GM12878 (cell line): ENCODE measurements around the gene EIF6. TPM values are rescaled to one million over a fixed set of nuclear protein-coding genes. Genes with fewer than 3 reads are reported as not detected.

Experiments
- ATAC-seq: fragments of 200-7000 bp; cut with Tn5 transposase; 3 replicates; pipeline ENCODE4 v1.9.1; 2020; ENCODE audit warnings: mild to moderate bottlenecking, moderate library complexity
- BruUV-seq: library from RNA; stranded (reverse); fragments of 400-500 nt; replicated peaks from 2 replicates; lab custom pipeline; 2021; lab: Mats Ljungman, UMichigan
- CTCF ChIA-PET: fragments of 300-600 bp; sonication (Branson Sonifier 250); formaldehyde crosslinking; extraction: SDS; loops from one replicate; lab custom pipeline; 2021; ENCODE audit warnings: inconsistent platforms; lab: Yijun Ruan, JAX
- POLR2A ChIA-PET: fragments of 350-600 bp; formaldehyde crosslinking; extraction: SDS; loops from one replicate; lab custom pipeline; 2021; ENCODE audit warnings: inconsistent platforms; lab: Charles Lee
- RAD21 ChIA-PET: fragments of 300-600 bp; sonication (Branson Sonifier 250); formaldehyde crosslinking; loops from one replicate; lab custom pipeline; 2023; ENCODE audit warnings: antibody characterized with exemption; ENCODE audit not compliant: unreplicated experiment; lab: Charles Lee
- SMC1A ChIA-PET: fragments of 300-600 bp; sonication (Branson Sonifier 250); formaldehyde crosslinking; loops from one replicate; lab custom pipeline; 2023; ENCODE audit not compliant: unreplicated experiment, uncharacterized antibody; lab: Charles Lee
- DNase-seq: peaks from one replicate; pipeline ENCODE4 v3.0.0-alpha.2; 2011; ENCODE audit warnings: low read depth, low spot score
- FAIRE-seq: peaks from 3 replicates; lab custom pipeline; 2011; peaks lifted over from hg19 to GRCh38; lab: Jason Lieb, UNC
- H2AFZ ChIP-seq: 2 replicates; pipeline ENCODE4 v1.6.0; 2011; ENCODE audit warnings: low read depth, low read length, control low read depth; ENCODE audit not compliant: control insufficient read depth
- H3K27ac ChIP-seq: 2 replicates; pipeline ENCODE4 v1.5.1; 2011; ENCODE audit warnings: control low read depth; ENCODE audit not compliant: control insufficient read depth, insufficient read depth
- H3K27me3 ChIP-seq, 2 experiments: replicated peaks in 1 of 2; 2 replicates each; pipeline versions ENCODE4 v1.6.0 to v1.6.1; 2011; ENCODE audit warnings: low read length in 1 of 2; ENCODE audit not compliant: control insufficient read depth in 2 of 2, insufficient read depth in 2 of 2
- H3K36me3 ChIP-seq, 2 experiments: 2 replicates each; pipeline ENCODE4 v1.5.1; 2011; ENCODE audit warnings: low read length in 1 of 2; ENCODE audit not compliant: control insufficient read depth in 2 of 2, insufficient read depth in 2 of 2
- H3K4me1 ChIP-seq: 2 replicates; pipeline ENCODE4 v1.6.1; 2011; ENCODE audit warnings: mild to moderate bottlenecking, low read length, moderate library complexity, mixed read lengths; ENCODE audit not compliant: control insufficient read depth, insufficient read depth
- H3K4me2 ChIP-seq: 2 replicates; pipeline ENCODE4 v1.6.0; 2011; ENCODE audit warnings: control low read depth; ENCODE audit not compliant: control insufficient read depth, insufficient read depth
- H3K4me3 ChIP-seq: fragments of 200-600 bp; sonication (generic); 2 replicates; pipeline ENCODE4 v1.5.1; 2016
- H3K79me2 ChIP-seq: 2 replicates; pipeline ENCODE4 v1.6.0; 2011; ENCODE audit warnings: low read length; ENCODE audit not compliant: control insufficient read depth, insufficient read depth
- H3K9ac ChIP-seq: 2 replicates; pipeline ENCODE4 v1.8.0; 2011; ENCODE audit warnings: low read length, control low read depth, mixed read lengths; ENCODE audit not compliant: control insufficient read depth, insufficient read depth
- H3K9me3 ChIP-seq: replicated peaks from 3 replicates; pipeline ENCODE4 v1.5.1; 2011; ENCODE audit warnings: mild to moderate bottlenecking, low read length; ENCODE audit not compliant: control insufficient read depth, insufficient read depth
- H4K20me1 ChIP-seq: 2 replicates; pipeline ENCODE4 v1.6.0; 2011; ENCODE audit not compliant: control insufficient read depth, insufficient read depth
- NR2C2 ChIP-seq: IDR thresholded peaks from 2 replicates; pipeline ENCODE4 v1.6.1; 2011; ENCODE audit warnings: borderline replicate concordance, low read depth; ENCODE audit not compliant: control insufficient read depth, insufficient read length
- RB1 ChIP-seq: fragments of 450-650 bp; formaldehyde crosslinking; IDR thresholded peaks from 2 replicates; pipeline ENCODE4 v1.6.1; 2017; ENCODE audit warnings: mild to moderate bottlenecking, borderline replicate concordance
- RBBP5 ChIP-seq: fragments of 200-600 bp; sonication (generic); conservative IDR thresholded peaks from 2 replicates; pipeline ENCODE4 v1.6.1; 2016
- RUNX3 ChIP-seq: IDR thresholded peaks from 2 replicates; pipeline ENCODE4 v1.6.1; 2012; ENCODE audit warnings: low read length, inconsistent platforms
- SMAD1 ChIP-seq: fragments of 450-650 bp; IDR thresholded peaks from 2 replicates; pipeline ENCODE4 v1.6.1; 2018; ENCODE audit warnings: mild to moderate bottlenecking, low read depth; ENCODE audit not compliant: partially characterized antibody
- WRNIP1 ChIP-seq: IDR thresholded peaks from 2 replicates; pipeline ENCODE4 v1.6.1; 2011; ENCODE audit warnings: low read depth, low read length, improper control_type of control experiment, borderline replicate concordance
- ZBTB11 ChIP-seq: fragments of 450-650 bp; formaldehyde crosslinking; IDR thresholded peaks from 2 replicates; pipeline ENCODE4 v1.5.0; 2022; ENCODE audit warnings: mild to moderate bottlenecking, missing genetic modification characterization
- ZBTB40 ChIP-seq: fragments of 450-650 bp; IDR thresholded peaks from 2 replicates; pipeline ENCODE4 v1.6.1; 2016; ENCODE audit warnings: mild to moderate bottlenecking, moderate library complexity, borderline replicate concordance
- ZNF384 ChIP-seq: IDR thresholded peaks from 2 replicates; pipeline ENCODE4 v1.6.1; 2012; ENCODE audit warnings: low read depth, mild to moderate bottlenecking, low read length, improper control_type of control experiment, borderline replicate concordance
- ZZZ3 ChIP-seq: IDR thresholded peaks from 2 replicates; pipeline ENCODE4 v1.6.1; 2011; ENCODE audit warnings: low read depth; ENCODE audit not compliant: control insufficient read depth, insufficient read length
- WGBS: methylation state at CpG from one replicate; pipeline ENCODE4 v1.1.6; 2016; ENCODE audit warnings: low lambda C conversion rate; ENCODE audit not compliant: insufficient replicate concordance, insufficient coverage; ENCODE audit errors: missing lambda C conversion rate; 5-methylcytosine and 5-hydroxymethylcytosine counted together
- in situ Hi-C: fragments of 300-500 bp; cut with MboI; formaldehyde crosslinking; loops from 9 replicates; pipeline ENCODE4 v1.14.3; 2018; ENCODE audit warnings: mixed read lengths
- intact Hi-C: fragments of 100-400 bp; cut with micrococcal nuclease; formaldehyde crosslinking; loops from one replicate; pipeline ENCODE4 v1.14.2; 2022; ENCODE audit not compliant: unreplicated experiment
- polyA plus RNA-seq, 11 experiments: library from polyadenylated mRNA; depleted of rRNA in 4 of 11; unstranded in 6 of 11; stranded (reverse) in 5 of 11; fragments of >200 nt; fragmentation: Nextera tagmentation in 4 of 11; fragmentation: Illumina TruSeq in 1 of 11; extraction: Ambion mirVana in 4 of 11; extraction: Trizol in 1 of 11; gene quantifications; 1 replicate in 1 of 11; 2 replicates in 10 of 11; pipeline versions ENCODE4 v1.2.1 to v1.2.3, GENCODE V29; 2011 to 2016; ENCODE audit warnings: inconsistent platforms in 2 of 11, missing spikeins in 2 of 11, low read depth in 1 of 11
- total RNA-seq, 4 experiments: library from RNA; depleted of rRNA in 3 of 4; stranded (reverse); fragments of >200 nt in 3 of 4; fragmentation: Illumina TruSeq in 1 of 4; extraction: Trizol in 1 of 4; gene quantifications; 2 replicates each; pipeline versions ENCODE4 v1.2.1 to v1.2.3, GENCODE V29; 2013 to 2021

Gene EIF6
- total and polyA plus RNA-seq, 10 of the 15 experiments (the other 5 are each of a cell fraction or from before 2014, with no cell fraction given) = 127 to 607 (median 197) TPM

GRCh38 chr20:35301426-35301825 lies 16.9 kb upstream of the EIF6 start:
- Histone ChIP-seq H3K4me3 (no peak overlapping the region), H3K4me2 (no peak overlapping the region)
- POLR2A ChIA-PET = no interaction called here
- no peak for TF ChIP-seq RUNX3
- no peak for TF ChIP-seq ZNF384
- no peak for TF ChIP-seq RBBP5
- TF ChIP-seq ZBTB11 (CRISPR knock-in tag) = no peak
- TF ChIP-seq ZZZ3 = no peak
- no peak for TF ChIP-seq RB1
- no peak for TF ChIP-seq NR2C2
- no peak for TF ChIP-seq ZBTB40
- TF ChIP-seq WRNIP1 = no peak
- no peak for TF ChIP-seq SMAD1
- TF ChIP-seq, all 136 proteins: peak for 0
- in situ Hi-C loops (loop anchor here (5.0 kb wide), 1 partner anchor 146 kb away; no protein-coding TSS in a partner anchor), intact Hi-C loops (no loop called here)
- no peak overlapping the region for H3K9ac ChIP-seq
- peaks cover 3 to 5% of the 10 kb centered on the region in 2 experiments; a peak in 2 of 4 replicates for H3K36me3 ChIP-seq
- WGBS = 95% methylated on average over 2 of the region's 2 CpGs
- BruUV-seq = no TSS peak
- RAD21 ChIA-PET = no interaction called here
- no peak overlapping the region for H2AFZ ChIP-seq
- DNase-seq (no peak), ATAC-seq (no peak), FAIRE-seq (no peak)
- SMC1A ChIA-PET = interaction anchor here (1.0 kb wide), 1 partner anchor 138 kb away, joined by 4 read pairs; no protein-coding TSS in a partner anchor
- no peaks in the 10 kb centered on the region for H3K27me3 ChIP-seq
- H3K27ac ChIP-seq = no peak overlapping the region
- no peaks in the 10 kb centered on the region for H4K20me1 ChIP-seq
- CTCF ChIA-PET = interaction anchor here (0.7 to 7.3 kb wide), 4 partner anchors 18 to 146 kb away, joined by 3 to 81 read pairs (median 24); partner anchors contain the start of gene EIF6
- H3K4me1 ChIP-seq = peaks cover 3% of the 10 kb centered on the region
- H3K9me3 ChIP-seq = no peaks in the 10 kb centered on the region
- H3K79me2 ChIP-seq = no peaks in the 10 kb centered on the region
